ENCODE measurements around the gene FARS2. TPM values are rescaled to one million over a fixed set of nuclear protein-coding genes. Genes with fewer than 3 reads are reported as not detected.

FARS2 gene
- total RNA-seq, 2 experiments from 2014 or later, result 15.7 to 18.5 TPM

DNA sequence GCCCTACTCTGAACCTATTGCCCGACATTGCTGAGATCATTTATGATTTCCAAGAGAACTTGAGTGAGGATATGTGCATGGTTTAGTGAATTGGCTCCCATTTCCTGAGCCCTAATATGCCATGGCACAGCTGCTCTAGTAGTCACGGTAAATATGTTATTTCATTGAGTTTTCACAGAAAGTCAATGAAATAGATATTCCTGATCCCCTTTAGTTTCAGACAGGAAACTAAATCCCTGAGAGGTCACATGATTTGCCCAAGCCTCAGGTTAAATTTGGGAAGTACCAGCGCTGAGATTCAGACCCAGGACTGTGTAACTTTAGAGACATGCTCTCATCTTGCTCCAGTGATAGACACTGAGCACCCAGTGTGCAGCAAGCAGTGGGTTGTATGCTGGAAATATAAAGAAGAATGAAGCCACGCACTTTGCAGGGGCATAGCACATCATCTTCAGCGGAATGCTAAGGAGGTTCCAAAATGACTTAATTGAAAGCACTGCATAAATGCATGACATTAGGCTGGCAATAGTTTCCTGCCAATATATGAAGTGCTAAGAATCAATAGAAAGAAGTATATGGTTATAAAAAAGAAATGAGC, 70.6 kb downstream of the FARS2 start:
- no peak for DNase-seq
- H3K36me3 Mint-ChIP-seq (ENCODE audit: low read depth), result peaks cover 7% of the 10 kb centered on the region
- H3K27me3 Mint-ChIP-seq, result no peaks in the 10 kb centered on the region
- CTCF ChIA-PET, result no interaction called here
- POLR2A ChIA-PET, result no interaction called here
- intact Hi-C loops (cut with micrococcal nuclease), result no loop called here
- no peak overlapping the region for H3K4me3 Mint-ChIP-seq
- ATAC-seq, result no peak
- TF ChIP-seq, protein P1, sequence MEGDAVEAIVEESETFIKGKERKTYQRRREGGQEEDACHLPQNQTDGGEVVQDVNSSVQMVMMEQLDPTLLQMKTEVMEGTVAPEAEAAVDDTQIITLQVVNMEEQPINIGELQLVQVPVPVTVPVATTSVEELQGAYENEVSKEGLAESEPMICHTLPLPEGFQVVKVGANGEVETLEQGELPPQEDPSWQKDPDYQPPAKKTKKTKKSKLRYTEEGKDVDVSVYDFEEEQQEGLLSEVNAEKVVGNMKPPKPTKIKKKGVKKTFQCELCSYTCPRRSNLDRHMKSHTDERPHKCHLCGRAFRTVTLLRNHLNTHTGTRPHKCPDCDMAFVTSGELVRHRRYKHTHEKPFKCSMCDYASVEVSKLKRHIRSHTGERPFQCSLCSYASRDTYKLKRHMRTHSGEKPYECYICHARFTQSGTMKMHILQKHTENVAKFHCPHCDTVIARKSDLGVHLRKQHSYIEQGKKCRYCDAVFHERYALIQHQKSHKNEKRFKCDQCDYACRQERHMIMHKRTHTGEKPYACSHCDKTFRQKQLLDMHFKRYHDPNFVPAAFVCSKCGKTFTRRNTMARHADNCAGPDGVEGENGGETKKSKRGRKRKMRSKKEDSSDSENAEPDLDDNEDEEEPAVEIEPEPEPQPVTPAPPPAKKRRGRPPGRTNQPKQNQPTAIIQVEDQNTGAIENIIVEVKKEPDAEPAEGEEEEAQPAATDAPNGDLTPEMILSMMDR (IDR thresholded peaks at IDR 0.05), result no peak
- H3K4me1 Mint-ChIP-seq (ENCODE audit: low read depth), result peaks cover 19% of the 10 kb centered on the region
- H3K9me3 Mint-ChIP-seq, result no peaks in the 10 kb centered on the region
- H3K27ac Mint-ChIP-seq, result no peak overlapping the region

DNA sequence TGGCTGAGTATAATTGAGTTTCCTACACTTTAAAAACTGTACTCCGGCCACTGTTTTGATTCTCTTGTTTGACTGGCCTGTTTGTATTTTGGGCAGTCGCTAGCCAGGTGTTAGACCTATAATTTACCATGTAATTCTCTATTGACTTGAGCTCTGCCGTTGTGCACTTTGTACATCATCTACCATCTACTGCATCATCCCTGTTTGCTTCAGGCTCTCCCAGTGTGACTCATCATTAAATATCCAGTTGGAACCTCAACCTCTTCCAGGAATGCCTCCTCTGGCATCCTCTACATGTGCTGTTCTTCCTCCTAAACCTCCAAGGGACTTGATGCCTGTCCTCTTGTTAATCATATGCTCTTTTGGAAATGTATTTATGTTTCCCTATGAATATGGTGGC, 72.3 kb downstream of the FARS2 start:
- H3K9me3 Mint-ChIP-seq, result no peaks in the 10 kb centered on the region
- TF ChIP-seq, protein P1 (IDR thresholded peaks at IDR 0.05), result no peak
- no peak overlapping the region for H3K4me3 Mint-ChIP-seq
- ATAC-seq (no peak), DNase-seq (no peak)
- H3K27ac Mint-ChIP-seq, result no peak overlapping the region
- POLR2A ChIA-PET, result no interaction called here
- intact Hi-C loops (cut with micrococcal nuclease), result no loop called here
- CTCF ChIA-PET, result no interaction called here
- peaks cover 25% of the 10 kb centered on the region for H3K4me1 Mint-ChIP-seq (ENCODE audit: low read depth)
- peaks cover 2% of the 10 kb centered on the region for H3K36me3 Mint-ChIP-seq (ENCODE audit: low read depth)
- H3K27me3 Mint-ChIP-seq, result no peaks in the 10 kb centered on the region

DNA sequence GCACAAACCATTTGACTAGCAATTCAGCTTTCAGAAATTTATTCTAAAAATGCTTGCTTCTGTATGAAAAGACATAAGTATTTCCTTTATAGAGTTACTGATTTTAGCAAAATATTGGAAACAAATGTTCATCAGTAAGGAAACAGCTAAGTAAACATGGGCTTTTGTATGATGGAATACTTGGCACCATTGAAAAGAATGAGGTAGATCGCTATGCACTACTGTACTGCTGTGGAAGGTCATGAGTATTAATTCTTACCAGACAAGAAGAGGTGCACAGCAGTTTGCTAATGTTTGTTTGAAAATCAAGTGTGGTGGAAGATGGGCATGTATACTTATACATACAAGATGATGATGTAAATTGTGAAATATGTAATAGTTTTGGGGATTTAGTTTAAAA, 73.0 kb downstream of the FARS2 start:
- ATAC-seq (no peak), DNase-seq (no peak)
- peaks cover 25% of the 10 kb centered on the region for H3K4me1 Mint-ChIP-seq (ENCODE audit: low read depth)
- H3K4me3 Mint-ChIP-seq, result no peak overlapping the region
- TF ChIP-seq, protein P1 (IDR thresholded peaks at IDR 0.05), result no peak
- peaks cover 2% of the 10 kb centered on the region for H3K36me3 Mint-ChIP-seq (ENCODE audit: low read depth)
- intact Hi-C loops (cut with micrococcal nuclease), result no loop called here
- H3K9me3 Mint-ChIP-seq, result no peaks in the 10 kb centered on the region
- CTCF ChIA-PET, result no interaction called here
- POLR2A ChIA-PET, result no interaction called here
- no peaks in the 10 kb centered on the region for H3K27me3 Mint-ChIP-seq
- no peak overlapping the region for H3K27ac Mint-ChIP-seq

DNA sequence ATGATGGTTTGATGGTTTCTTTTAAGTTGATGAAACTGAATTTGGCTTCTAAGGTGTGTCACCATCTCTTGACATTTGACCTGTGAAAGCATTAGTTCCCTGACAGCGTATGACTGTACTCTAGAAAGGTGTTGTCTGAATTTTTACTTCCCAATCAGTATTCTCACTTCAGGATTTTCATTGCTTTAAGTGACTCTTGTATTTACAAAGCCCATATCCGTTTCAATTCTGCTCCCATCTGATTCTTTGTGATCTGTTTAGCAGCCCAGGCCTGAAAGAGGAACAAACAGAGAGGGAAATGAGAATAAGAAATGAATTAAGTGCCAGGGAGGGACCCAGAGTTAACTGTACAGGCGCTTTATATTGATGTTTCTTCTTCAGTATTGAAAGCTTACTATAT, 73.7 kb downstream of the FARS2 start:
- TF ChIP-seq, protein P1 (IDR thresholded peaks at IDR 0.05), result no peak
- no peaks in the 10 kb centered on the region for H3K9me3 Mint-ChIP-seq
- ChIA-PET POLR2A (no interaction called here), CTCF (interaction anchor here (1.7 kb wide), 1 partner anchor 191 kb away, joined by 3 read pairs; no protein-coding TSS in a partner anchor)
- no peak overlapping the region for H3K27ac Mint-ChIP-seq
- H3K4me1 Mint-ChIP-seq (ENCODE audit: low read depth), result peaks cover 27% of the 10 kb centered on the region
- H3K27me3 Mint-ChIP-seq, result no peaks in the 10 kb centered on the region
- no peak overlapping the region for H3K4me3 Mint-ChIP-seq
- peaks cover 2% of the 10 kb centered on the region for H3K36me3 Mint-ChIP-seq (ENCODE audit: low read depth)
- ATAC-seq, result no peak
- no peak for DNase-seq
- intact Hi-C loops (cut with micrococcal nuclease), result no loop called here

DNA sequence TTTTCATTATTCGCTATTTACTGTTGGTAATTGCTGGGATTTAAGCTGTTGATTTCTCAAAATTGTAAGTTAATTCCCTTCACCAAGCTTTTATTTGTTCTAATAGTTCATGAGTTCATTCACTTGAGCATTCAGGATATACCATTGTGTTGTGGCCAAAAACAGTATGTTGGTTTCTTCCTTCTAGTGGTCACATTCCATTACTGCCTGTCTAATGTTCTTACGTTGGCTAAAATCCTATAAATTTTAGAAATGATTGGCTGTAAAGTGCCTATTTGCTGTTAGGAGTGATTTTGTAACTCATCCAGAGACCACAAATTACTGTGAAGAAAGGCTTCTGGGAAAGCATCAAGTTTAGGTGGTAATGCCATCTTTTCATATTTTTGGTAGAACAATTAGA, 76.3 kb downstream of the FARS2 start:
- DNase-seq, result no peak
- POLR2A ChIA-PET, result no interaction called here
- intact Hi-C loops (cut with micrococcal nuclease), result no loop called here
- TF ChIP-seq, protein P1 (IDR thresholded peaks at IDR 0.05), result no peak
- ATAC-seq, result no peak
- Mint-ChIP-seq H3K27me3 (no peaks in the 10 kb centered on the region), H3K9me3 (no peaks in the 10 kb centered on the region), H3K4me3 (no peak overlapping the region), H3K4me1 (ENCODE audit: low read depth) (peaks cover 28% of the 10 kb centered on the region), H3K27ac (no peak overlapping the region), H3K36me3 (ENCODE audit: low read depth) (no peaks in the 10 kb centered on the region)
- CTCF ChIA-PET, result no interaction called here

Measured in activated CD8-positive, alpha-beta T cell treated with anti-CD3 and anti-CD28 coated beads for 36 hours (primary cell).